ENCODE results near the gene PLEKHA7.
A peak's percentile ranks its signal among the peaks of the same experiment; 100 is the strongest.

GRCh38 chr11:16883174-16883573 lies 131.0 kb downstream of the PLEKHA7 start:
- TF ChIP-seq, protein P1, sequence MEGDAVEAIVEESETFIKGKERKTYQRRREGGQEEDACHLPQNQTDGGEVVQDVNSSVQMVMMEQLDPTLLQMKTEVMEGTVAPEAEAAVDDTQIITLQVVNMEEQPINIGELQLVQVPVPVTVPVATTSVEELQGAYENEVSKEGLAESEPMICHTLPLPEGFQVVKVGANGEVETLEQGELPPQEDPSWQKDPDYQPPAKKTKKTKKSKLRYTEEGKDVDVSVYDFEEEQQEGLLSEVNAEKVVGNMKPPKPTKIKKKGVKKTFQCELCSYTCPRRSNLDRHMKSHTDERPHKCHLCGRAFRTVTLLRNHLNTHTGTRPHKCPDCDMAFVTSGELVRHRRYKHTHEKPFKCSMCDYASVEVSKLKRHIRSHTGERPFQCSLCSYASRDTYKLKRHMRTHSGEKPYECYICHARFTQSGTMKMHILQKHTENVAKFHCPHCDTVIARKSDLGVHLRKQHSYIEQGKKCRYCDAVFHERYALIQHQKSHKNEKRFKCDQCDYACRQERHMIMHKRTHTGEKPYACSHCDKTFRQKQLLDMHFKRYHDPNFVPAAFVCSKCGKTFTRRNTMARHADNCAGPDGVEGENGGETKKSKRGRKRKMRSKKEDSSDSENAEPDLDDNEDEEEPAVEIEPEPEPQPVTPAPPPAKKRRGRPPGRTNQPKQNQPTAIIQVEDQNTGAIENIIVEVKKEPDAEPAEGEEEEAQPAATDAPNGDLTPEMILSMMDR (IDR thresholded peaks at IDR 0.05) = peak; percentile 50
- TF ChIP-seq ZFX (IDR thresholded peaks at IDR 0.05; ENCODE audit: borderline replicate concordance) = no peak
